ENCODE data around the gene MDFIC. TPM values are rescaled to one million over a fixed set of nuclear protein-coding genes. Genes with fewer than 3 reads are reported as not detected.

Gene MDFIC
- total RNA-seq, 1 donor from 2014 or later = 10.1 TPM

DNA sequence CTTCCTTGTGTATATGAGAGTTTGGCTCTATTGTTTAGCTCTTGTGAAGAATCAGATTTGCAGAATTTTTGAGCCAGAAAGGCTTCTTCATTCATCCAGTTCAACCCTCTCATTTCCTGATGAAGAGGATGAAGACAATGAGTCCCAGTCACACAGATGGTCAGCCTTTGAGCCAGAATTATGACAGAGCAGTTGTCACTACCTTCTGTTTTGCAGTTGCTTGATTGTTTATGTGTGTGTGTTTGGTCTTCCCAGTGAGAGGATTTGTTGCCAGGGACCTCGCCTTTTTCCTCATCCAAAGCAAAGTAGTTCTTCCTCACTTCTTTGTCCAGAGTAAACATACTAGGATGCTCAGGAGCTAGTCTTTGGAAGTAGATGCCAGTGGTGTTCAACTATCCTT, 15.6 kb downstream of the MDFIC start:
- H3K27ac Mint-ChIP-seq (ENCODE audit: unreplicated experiment) = no peak overlapping the region
- no peaks in the 10 kb centered on the region for H3K36me3 Mint-ChIP-seq (ENCODE audit: low read depth)
- peaks cover 4% of the 10 kb centered on the region for H3K9me3 Mint-ChIP-seq
- H3K4me1 Mint-ChIP-seq = peaks cover 6% of the 10 kb centered on the region
- DNase-seq (ENCODE audit: low read depth, low spot score) = no peak
- H3K27me3 Mint-ChIP-seq (ENCODE audit: low read depth) = no peaks in the 10 kb centered on the region
- TF ChIP-seq, protein P1, sequence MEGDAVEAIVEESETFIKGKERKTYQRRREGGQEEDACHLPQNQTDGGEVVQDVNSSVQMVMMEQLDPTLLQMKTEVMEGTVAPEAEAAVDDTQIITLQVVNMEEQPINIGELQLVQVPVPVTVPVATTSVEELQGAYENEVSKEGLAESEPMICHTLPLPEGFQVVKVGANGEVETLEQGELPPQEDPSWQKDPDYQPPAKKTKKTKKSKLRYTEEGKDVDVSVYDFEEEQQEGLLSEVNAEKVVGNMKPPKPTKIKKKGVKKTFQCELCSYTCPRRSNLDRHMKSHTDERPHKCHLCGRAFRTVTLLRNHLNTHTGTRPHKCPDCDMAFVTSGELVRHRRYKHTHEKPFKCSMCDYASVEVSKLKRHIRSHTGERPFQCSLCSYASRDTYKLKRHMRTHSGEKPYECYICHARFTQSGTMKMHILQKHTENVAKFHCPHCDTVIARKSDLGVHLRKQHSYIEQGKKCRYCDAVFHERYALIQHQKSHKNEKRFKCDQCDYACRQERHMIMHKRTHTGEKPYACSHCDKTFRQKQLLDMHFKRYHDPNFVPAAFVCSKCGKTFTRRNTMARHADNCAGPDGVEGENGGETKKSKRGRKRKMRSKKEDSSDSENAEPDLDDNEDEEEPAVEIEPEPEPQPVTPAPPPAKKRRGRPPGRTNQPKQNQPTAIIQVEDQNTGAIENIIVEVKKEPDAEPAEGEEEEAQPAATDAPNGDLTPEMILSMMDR (conservative IDR thresholded peaks at IDR 0.05) = no peak
- H3K4me3 Mint-ChIP-seq = no peak overlapping the region

DNA sequence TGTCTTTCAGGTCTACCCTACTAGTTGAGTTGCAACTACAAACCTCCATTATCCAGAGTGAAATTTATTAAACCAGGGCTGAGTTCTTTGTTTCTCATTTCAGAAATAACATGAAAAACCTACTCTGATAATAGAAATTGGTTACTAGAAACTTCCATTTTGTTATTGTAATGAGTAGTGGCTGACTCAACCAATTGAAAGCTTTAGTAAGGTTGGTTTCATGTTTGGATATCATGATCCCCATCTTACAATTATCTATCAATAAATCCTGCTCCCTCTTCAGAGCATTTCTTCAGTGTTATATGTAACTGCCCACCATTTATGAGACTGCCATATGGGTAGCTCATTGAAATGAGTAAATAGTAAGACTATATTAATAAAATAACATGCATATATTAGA, 16.9 kb downstream of the MDFIC start:
- TF ChIP-seq, protein P1 (conservative IDR thresholded peaks at IDR 0.05) = no peak
- no peak for DNase-seq (ENCODE audit: low read depth, low spot score)
- no peaks in the 10 kb centered on the region for H3K27me3 Mint-ChIP-seq (ENCODE audit: low read depth)
- peaks cover 4% of the 10 kb centered on the region for H3K9me3 Mint-ChIP-seq
- H3K27ac Mint-ChIP-seq (ENCODE audit: unreplicated experiment) = no peak overlapping the region
- no peaks in the 10 kb centered on the region for H3K36me3 Mint-ChIP-seq (ENCODE audit: low read depth)
- H3K4me3 Mint-ChIP-seq = no peak overlapping the region
- peaks cover 6% of the 10 kb centered on the region for H3K4me1 Mint-ChIP-seq

DNA sequence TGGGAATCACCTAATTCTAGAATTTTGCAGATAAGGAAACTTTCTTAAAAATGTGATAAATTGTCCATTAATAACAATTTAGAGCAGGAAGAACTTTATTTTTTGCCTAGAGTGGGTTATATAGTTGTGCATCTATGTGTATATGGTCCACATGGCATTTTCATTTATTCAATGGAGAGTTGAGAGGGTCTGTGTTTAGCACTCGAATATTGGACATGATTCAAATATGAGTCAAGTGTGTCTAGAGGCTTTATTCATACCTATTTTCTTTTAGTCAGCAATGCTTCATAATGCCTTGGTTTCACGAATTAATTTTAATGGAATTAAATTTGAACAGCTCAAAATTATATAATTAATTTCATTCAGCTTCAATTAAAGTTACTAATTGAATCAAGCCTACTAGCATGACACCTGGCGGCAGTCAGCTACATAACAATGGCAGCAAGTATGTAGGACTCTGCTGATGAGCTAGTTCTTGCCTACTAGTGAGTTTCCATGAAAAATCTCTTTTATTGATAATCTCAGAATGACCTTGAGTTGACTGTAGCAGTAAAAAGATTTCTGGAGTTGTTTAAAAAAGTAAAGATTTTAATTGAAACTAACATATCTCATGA, 17.7 kb downstream of the MDFIC start:
- DNase-seq (ENCODE audit: low read depth, low spot score) = no peak
- H3K36me3 Mint-ChIP-seq (ENCODE audit: low read depth) = no peaks in the 10 kb centered on the region
- H3K27me3 Mint-ChIP-seq (ENCODE audit: low read depth) = no peaks in the 10 kb centered on the region
- TF ChIP-seq, protein P1 (conservative IDR thresholded peaks at IDR 0.05) = no peak
- H3K9me3 Mint-ChIP-seq = peaks cover 4% of the 10 kb centered on the region
- H3K27ac Mint-ChIP-seq (ENCODE audit: unreplicated experiment) = no peak overlapping the region
- peaks cover 9% of the 10 kb centered on the region for H3K4me1 Mint-ChIP-seq
- no peak overlapping the region for H3K4me3 Mint-ChIP-seq

DNA sequence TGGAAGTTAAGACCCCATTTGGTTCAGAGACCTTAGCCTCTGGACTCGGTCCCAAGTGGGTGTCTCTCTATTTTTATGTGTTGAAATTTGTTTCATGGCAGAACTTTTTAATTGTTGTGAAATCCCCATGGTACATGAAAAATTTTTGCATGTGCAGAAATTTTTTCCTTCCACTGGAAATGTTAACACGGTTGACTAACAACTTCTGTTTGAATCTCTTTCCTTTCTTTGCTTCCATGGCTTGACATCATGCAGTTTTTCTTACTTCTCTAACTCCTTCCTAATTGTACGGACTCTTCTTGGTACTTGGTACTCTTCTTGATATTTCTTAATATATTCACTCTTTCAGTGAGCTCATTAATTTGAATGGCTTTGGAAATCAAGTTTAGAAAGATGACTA, 18.3 kb downstream of the MDFIC start:
- H3K27ac Mint-ChIP-seq (ENCODE audit: unreplicated experiment) = no peak overlapping the region

DNA sequence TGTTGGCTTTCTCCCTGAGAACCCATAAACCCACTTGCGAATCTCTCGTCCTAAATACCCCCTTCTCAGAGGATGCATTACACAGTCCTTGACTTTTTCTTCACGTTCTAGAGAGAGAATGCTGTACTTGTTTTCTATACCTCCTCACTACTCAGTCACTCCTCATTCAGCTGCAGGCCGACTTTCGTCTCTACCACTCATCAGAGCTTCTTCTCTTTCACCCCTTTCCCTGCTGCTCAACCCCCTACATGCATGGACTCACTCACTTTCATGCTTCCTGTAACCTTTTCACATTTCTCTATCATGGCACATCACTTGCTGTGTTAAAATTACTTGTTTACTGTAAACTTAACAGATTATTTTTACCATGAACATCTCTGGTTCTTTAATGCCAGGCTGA, 19.8 kb downstream of the MDFIC start:
- Mint-ChIP-seq H3K36me3 (ENCODE audit: low read depth) (no peaks in the 10 kb centered on the region), H3K27ac (ENCODE audit: unreplicated experiment) (no peak overlapping the region), H3K9me3 (peaks cover 4% of the 10 kb centered on the region), H3K27me3 (ENCODE audit: low read depth) (no peaks in the 10 kb centered on the region), H3K4me3 (no peak overlapping the region), H3K4me1 (peaks cover 17% of the 10 kb centered on the region)
- no peak for DNase-seq (ENCODE audit: low read depth, low spot score)
- TF ChIP-seq, protein P1 (conservative IDR thresholded peaks at IDR 0.05) = no peak

More for the DNA sequence above, 18.3 kb downstream of the MDFIC start:
- TF ChIP-seq, protein P1 (conservative IDR thresholded peaks at IDR 0.05) = no peak
- Mint-ChIP-seq H3K27me3 (ENCODE audit: low read depth) (no peaks in the 10 kb centered on the region), H3K4me3 (no peak overlapping the region), H3K4me1 (peaks cover 15% of the 10 kb centered on the region), H3K9me3 (peaks cover 4% of the 10 kb centered on the region), H3K36me3 (ENCODE audit: low read depth) (no peaks in the 10 kb centered on the region)
- no peak for DNase-seq (ENCODE audit: low read depth, low spot score)
